ENCODE data around the gene DAGLA.
A peak's percentile ranks its signal among the peaks of the same experiment; 100 is the strongest.

DAGLA gene

DNA sequence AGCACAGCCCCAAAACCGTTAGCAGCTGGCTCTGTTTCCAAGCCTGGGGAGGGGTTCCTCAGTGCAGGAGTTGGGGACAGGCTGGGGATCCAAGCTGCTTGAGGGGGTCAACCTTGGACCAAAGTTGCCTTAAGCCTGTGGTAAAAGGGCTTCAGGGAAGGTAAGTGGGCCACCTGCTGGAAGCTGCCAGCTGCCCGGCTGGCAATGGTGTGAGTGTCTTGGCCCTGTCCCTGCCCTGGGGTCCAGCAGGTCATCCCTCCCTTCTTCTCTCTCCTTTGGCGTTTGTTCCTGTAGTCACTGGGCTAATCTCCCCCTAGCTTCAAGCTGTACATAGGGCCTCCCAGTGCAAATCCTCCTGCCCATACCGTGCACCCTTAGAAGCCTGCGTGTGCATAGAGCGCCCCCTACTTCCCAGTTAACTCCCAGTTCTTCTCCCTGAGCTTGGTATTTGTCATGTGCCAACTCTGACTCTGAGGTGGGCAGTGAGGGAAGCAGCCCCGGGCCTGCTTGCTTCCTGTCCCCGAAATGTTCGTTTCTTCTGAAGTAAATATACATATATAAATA is 107.8 kb downstream of the DAGLA start:
- Mint-ChIP-seq H3K36me3 (peaks cover 5% of the 10 kb centered on the region), H3K27ac (no peak overlapping the region), H3K9me3 (no peaks in the 10 kb centered on the region), H3K4me1 (peaks cover 18% of the 10 kb centered on the region), H3K4me3 (no peak overlapping the region), H3K27me3 (no peaks in the 10 kb centered on the region)

GRCh38 chr11:61791737-61792309 is 111.6 kb downstream of the DAGLA start:
- H3K4me3 Mint-ChIP-seq, result peak overlapping the region; percentile 93
- H3K27me3 Mint-ChIP-seq, result no peaks in the 10 kb centered on the region
- H3K36me3 Mint-ChIP-seq, result peaks cover 5% of the 10 kb centered on the region
- peak overlapping the region; percentile 99 for H3K27ac Mint-ChIP-seq
- no peaks in the 10 kb centered on the region for H3K9me3 Mint-ChIP-seq
- H3K4me1 Mint-ChIP-seq, result peaks cover 26% of the 10 kb centered on the region

GRCh38 chr11:61792310-61793082 is 112.3 kb downstream of the DAGLA start, which contains the start of the genes FEN1 and TMEM258:
Gene FEN1, plus strand, starts transcription at chr11:61792911. Its CDS starts 2,451 bp downstream, at chr11:61795362.
Gene TMEM258, minus strand, starts transcription at chr11:61792599. Its CDS starts 41 bp downstream, at chr11:61792558.
- Mint-ChIP-seq H3K4me3 (peak within 1 kb of the TSS; percentile 93), H3K36me3 (peaks cover 5% of the 10 kb centered on the region), H3K27ac (peak within 1 kb of the TSS; percentile 99), H3K9me3 (no peaks in the 10 kb centered on the region), H3K4me1 (peaks cover 32% of the 10 kb centered on the region), H3K27me3 (no peaks in the 10 kb centered on the region)

DNA sequence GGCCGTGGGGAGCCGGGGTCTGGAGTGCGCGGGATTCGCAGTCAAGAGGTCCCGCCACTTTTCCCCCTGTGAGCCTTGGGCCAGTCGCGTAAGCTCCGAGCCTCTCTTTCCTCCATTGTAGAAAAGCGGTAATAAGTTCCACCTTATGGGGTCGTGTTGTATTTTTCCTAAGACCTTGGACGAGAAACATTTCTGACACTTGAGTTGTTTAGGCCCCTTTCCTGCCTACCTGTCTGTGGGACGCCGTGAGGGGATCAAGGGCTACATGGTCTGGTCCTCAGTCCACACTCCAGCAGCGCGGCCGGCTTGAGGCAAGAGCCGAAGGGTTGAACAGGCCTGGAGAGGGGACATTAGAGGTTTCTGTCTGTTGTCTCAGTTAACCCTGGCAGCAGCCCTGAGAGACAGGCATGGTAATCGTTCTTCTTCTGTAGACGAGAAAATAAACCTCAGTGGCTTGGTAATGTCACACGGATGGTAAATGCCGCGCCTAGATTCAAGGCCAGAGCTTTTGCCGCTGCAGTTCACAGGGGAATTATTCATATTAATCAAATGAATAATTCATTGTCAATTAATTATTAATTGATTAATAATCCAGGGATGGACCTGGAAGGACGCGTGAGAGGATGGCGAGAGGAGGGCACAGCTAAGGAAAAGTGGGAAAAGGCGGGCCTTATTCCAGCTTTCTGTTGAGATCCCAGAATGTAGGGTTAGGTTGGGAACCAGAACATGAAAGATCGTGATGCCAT is 113.1 kb downstream of the DAGLA start:
- no peaks in the 10 kb centered on the region for H3K9me3 Mint-ChIP-seq
- H3K27me3 Mint-ChIP-seq, result no peaks in the 10 kb centered on the region
- peaks cover 32% of the 10 kb centered on the region for H3K4me1 Mint-ChIP-seq
- peaks cover 5% of the 10 kb centered on the region for H3K36me3 Mint-ChIP-seq
- H3K4me3 Mint-ChIP-seq, result peak overlapping the region; percentile 93
- peak overlapping the region; percentile 99 for H3K27ac Mint-ChIP-seq

GRCh38 chr11:61793829-61794204 is 113.6 kb downstream of the DAGLA start:
- peaks cover 3% of the 10 kb centered on the region for H3K36me3 Mint-ChIP-seq
- H3K27ac Mint-ChIP-seq, result peak overlapping the region; percentile 65
- H3K4me1 Mint-ChIP-seq, result peaks cover 32% of the 10 kb centered on the region
- H3K27me3 Mint-ChIP-seq, result no peaks in the 10 kb centered on the region
- no peaks in the 10 kb centered on the region for H3K9me3 Mint-ChIP-seq
- peak overlapping the region; percentile 93 for H3K4me3 Mint-ChIP-seq

GRCh38 chr11:61794579-61794978 is 114.4 kb downstream of the DAGLA start:
- Mint-ChIP-seq H3K36me3 (peaks cover 4% of the 10 kb centered on the region), H3K4me1 (peaks cover 29% of the 10 kb centered on the region), H3K4me3 (no peak overlapping the region), H3K27ac (no peak overlapping the region), H3K27me3 (no peaks in the 10 kb centered on the region), H3K9me3 (no peaks in the 10 kb centered on the region)

DNA sequence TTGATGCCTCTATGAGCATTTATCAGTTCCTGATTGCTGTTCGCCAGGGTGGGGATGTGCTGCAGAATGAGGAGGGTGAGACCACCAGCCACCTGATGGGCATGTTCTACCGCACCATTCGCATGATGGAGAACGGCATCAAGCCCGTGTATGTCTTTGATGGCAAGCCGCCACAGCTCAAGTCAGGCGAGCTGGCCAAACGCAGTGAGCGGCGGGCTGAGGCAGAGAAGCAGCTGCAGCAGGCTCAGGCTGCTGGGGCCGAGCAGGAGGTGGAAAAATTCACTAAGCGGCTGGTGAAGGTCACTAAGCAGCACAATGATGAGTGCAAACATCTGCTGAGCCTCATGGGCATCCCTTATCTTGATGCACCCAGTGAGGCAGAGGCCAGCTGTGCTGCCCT is 115.3 kb downstream of the DAGLA start:
- Mint-ChIP-seq H3K27me3 (no peaks in the 10 kb centered on the region), H3K4me3 (no peak overlapping the region), H3K9me3 (no peaks in the 10 kb centered on the region), H3K27ac (no peak overlapping the region), H3K4me1 (peaks cover 22% of the 10 kb centered on the region), H3K36me3 (peaks cover 1% of the 10 kb centered on the region)

DNA sequence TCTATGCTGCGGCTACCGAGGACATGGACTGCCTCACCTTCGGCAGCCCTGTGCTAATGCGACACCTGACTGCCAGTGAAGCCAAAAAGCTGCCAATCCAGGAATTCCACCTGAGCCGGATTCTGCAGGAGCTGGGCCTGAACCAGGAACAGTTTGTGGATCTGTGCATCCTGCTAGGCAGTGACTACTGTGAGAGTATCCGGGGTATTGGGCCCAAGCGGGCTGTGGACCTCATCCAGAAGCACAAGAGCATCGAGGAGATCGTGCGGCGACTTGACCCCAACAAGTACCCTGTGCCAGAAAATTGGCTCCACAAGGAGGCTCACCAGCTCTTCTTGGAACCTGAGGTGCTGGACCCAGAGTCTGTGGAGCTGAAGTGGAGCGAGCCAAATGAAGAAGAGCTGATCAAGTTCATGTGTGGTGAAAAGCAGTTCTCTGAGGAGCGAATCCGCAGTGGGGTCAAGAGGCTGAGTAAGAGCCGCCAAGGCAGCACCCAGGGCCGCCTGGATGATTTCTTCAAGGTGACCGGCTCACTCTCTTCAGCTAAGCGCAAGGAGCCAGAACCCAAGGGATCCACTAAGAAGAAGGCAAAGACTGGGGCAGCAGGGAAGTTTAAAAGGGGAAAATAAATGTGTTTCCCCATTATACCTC is 115.8 kb downstream of the DAGLA start:
- Mint-ChIP-seq H3K4me3 (no peak overlapping the region), H3K4me1 (peaks cover 22% of the 10 kb centered on the region), H3K9me3 (no peaks in the 10 kb centered on the region), H3K36me3 (peaks cover 1% of the 10 kb centered on the region), H3K27ac (no peak overlapping the region), H3K27me3 (no peaks in the 10 kb centered on the region)
